ENCODE results near the gene FGF9.

- no peak for TF ChIP-seq CSRNP3 (CRISPR knock-in tag; IDR thresholded peaks at IDR 0.05)
- no peak for TF ChIP-seq TCF4 (CRISPR knock-in tag; IDR thresholded peaks at IDR 0.05; ENCODE audit: borderline replicate concordance)
- no peak for TF ChIP-seq ZFP3 (CRISPR knock-in tag; IDR thresholded peaks at IDR 0.05)
- TF ChIP-seq GLIS3 (CRISPR knock-in tag; IDR thresholded peaks at IDR 0.05), result no peak
Observed at GRCh38 chr13:21638319-21639282, 32.3 kb upstream of the FGF9 start.
